MM.1S (cell line): ENCODE results near the gene ZFYVE21.

Experiments
- DNase-seq: peaks from one replicate; pipeline ENCODE4 v3.0.0-alpha.2; 2015
- H2AFZ ChIP-seq: fragments of 300-600 bp; sonication (generic); 2 replicates; pipeline ENCODE4 v1.6.0; 2016; ENCODE audit warnings: antibody characterized with exemption, low read length
- H3F3A ChIP-seq: fragments of 300-600 bp; sonication (generic); 2 replicates; pipeline ENCODE4 v1.6.1; 2016; ENCODE audit warnings: mild to moderate bottlenecking, antibody characterized with exemption, low read length, moderate library complexity, mixed read lengths; ENCODE audit not compliant: insufficient read depth
- H3K27ac ChIP-seq: fragments of 300-600 bp; sonication (generic); 2 replicates; pipeline ENCODE4 v1.5.1; 2016; ENCODE audit warnings: mild to moderate bottlenecking, low read length
- H3K27me3 ChIP-seq: fragments of 300-600 bp; sonication (generic); replicated peaks from 2 replicates; pipeline ENCODE4 v1.6.0; 2016; ENCODE audit warnings: low read length; ENCODE audit not compliant: insufficient read depth
- H3K36me3 ChIP-seq: fragments of 300-600 bp; sonication (generic); replicated peaks from 2 replicates; pipeline ENCODE4 v1.6.1; 2016; ENCODE audit warnings: mild to moderate bottlenecking, low read length, mixed read lengths; ENCODE audit not compliant: insufficient read depth
- H3K4me1 ChIP-seq: fragments of 300-600 bp; sonication (generic); 2 replicates; pipeline ENCODE4 v1.6.1; 2016; ENCODE audit warnings: low read length, mixed read lengths
- H3K4me2 ChIP-seq: fragments of 300-600 bp; sonication (generic); 2 replicates; pipeline ENCODE4 v1.6.0; 2016; ENCODE audit warnings: low read depth, low read length
- H3K4me3 ChIP-seq: fragments of 300-600 bp; sonication (generic); 2 replicates; pipeline ENCODE4 v1.5.1; 2016; ENCODE audit warnings: low read length, mixed read lengths
- H3K79me2 ChIP-seq: fragments of 300-600 bp; sonication (generic); 2 replicates; pipeline ENCODE4 v1.6.1; 2016; ENCODE audit warnings: mixed run types, low read length, mixed read lengths
- H3K9ac ChIP-seq: fragments of 300-600 bp; sonication (generic); 2 replicates; pipeline ENCODE4 v1.6.1; 2016; ENCODE audit warnings: low read length, mixed read lengths
- H3K9me2 ChIP-seq: fragments of 300-600 bp; sonication (generic); replicated peaks from 2 replicates; pipeline ENCODE4 v1.6.1; 2016; ENCODE audit warnings: mild to moderate bottlenecking, low read length, mixed read lengths; ENCODE audit not compliant: insufficient read depth
- H3K9me3 ChIP-seq: fragments of 300-600 bp; sonication (generic); replicated peaks from 2 replicates; pipeline ENCODE4 v1.6.1; 2016; ENCODE audit warnings: mild to moderate bottlenecking, low read length, mixed read lengths; ENCODE audit not compliant: insufficient read depth
- H4K20me1 ChIP-seq: fragments of 300-600 bp; sonication (generic); 2 replicates; pipeline ENCODE4 v1.6.1; 2016; ENCODE audit warnings: mild to moderate bottlenecking, low read length, moderate library complexity, mixed read lengths; ENCODE audit not compliant: insufficient read depth
- EZH2 ChIP-seq: fragments of 300-600 bp; sonication (generic); optimal IDR thresholded peaks from 2 replicates; pipeline ENCODE3; 2017; ENCODE audit warnings: low read depth, mild to moderate bottlenecking, antibody characterized with exemption, low read length, mixed read lengths
- EZH2phosphoT487 ChIP-seq: fragments of 300-600 bp; sonication (generic); IDR thresholded peaks from 2 replicates; pipeline ENCODE4 v1.6.1; 2018; ENCODE audit warnings: antibody characterized with exemption, low read length
- TF ChIP-seq, protein P1 (sequence below): fragments of 300-600 bp; sonication (generic); IDR thresholded peaks from 2 replicates; pipeline ENCODE4 v1.5.1; 2016; ENCODE audit warnings: antibody characterized with exemption, low read length, mixed read lengths

ZFYVE21 gene

DNA sequence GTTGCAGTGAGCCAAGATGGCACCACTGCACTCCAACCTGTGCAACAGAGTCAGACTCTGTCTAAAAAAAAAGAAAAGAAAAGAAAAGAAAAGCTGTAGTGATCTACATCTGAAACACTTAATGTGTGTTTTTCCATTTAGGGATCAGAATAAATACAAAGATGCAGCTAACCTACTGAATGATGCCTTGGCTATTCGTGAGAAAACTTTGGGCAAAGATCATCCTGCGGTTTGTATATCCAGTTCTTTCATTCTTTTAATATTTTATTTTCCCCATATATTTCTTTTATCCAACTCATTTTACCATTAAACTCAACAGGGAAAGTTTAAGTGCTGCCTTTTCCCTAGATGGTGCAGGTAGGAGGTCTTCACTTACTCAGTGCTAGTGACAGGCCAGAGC lies 46.2 kb upstream of the ZFYVE21 start:
- Histone ChIP-seq H3K4me1 (no peaks in the 10 kb centered on the region), H3K9me2 (no peaks in the 10 kb centered on the region), H3K9ac (no peak overlapping the region), H3K27me3 (no peaks in the 10 kb centered on the region), H2AFZ (no peak overlapping the region), H3F3A (no peaks in the 10 kb centered on the region), H3K4me2 (no peak overlapping the region), H3K79me2 (no peaks in the 10 kb centered on the region; the same call in 1 of the 2 replicates), H3K27ac (no peak overlapping the region), H3K4me3 (no peak overlapping the region), H4K20me1 (no peaks in the 10 kb centered on the region), H3K9me3 (no peaks in the 10 kb centered on the region), H3K36me3 (no peaks in the 10 kb centered on the region; the same call in 1 of the 2 replicates)
- no peak for DNase-seq
- TF ChIP-seq EZH2phosphoT487: no peak
- no peak for TF ChIP-seq EZH2
- TF ChIP-seq, protein P1, sequence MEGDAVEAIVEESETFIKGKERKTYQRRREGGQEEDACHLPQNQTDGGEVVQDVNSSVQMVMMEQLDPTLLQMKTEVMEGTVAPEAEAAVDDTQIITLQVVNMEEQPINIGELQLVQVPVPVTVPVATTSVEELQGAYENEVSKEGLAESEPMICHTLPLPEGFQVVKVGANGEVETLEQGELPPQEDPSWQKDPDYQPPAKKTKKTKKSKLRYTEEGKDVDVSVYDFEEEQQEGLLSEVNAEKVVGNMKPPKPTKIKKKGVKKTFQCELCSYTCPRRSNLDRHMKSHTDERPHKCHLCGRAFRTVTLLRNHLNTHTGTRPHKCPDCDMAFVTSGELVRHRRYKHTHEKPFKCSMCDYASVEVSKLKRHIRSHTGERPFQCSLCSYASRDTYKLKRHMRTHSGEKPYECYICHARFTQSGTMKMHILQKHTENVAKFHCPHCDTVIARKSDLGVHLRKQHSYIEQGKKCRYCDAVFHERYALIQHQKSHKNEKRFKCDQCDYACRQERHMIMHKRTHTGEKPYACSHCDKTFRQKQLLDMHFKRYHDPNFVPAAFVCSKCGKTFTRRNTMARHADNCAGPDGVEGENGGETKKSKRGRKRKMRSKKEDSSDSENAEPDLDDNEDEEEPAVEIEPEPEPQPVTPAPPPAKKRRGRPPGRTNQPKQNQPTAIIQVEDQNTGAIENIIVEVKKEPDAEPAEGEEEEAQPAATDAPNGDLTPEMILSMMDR: no peak

DNA sequence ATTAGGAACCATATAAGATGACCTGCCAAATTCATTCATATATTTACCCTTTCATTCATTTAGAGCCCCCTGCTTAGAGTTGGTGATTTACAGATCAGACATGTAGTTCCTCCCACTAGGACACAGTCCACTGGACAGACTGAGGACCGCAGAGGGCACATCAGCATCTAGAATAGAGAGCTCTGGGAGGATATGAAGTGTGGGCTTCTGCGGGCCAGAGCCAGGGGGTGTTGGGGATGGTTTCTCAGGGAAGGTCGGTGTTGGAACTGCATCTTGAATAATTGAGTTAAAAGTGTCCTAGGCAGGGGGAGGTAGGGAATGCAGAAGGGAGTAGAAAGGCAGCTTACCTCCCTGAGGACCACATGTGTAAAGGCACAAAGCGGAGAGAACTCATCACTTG lies 43.7 kb upstream of the ZFYVE21 start:
- Histone ChIP-seq H3F3A (no peaks in the 10 kb centered on the region), H3K79me2 (no peaks in the 10 kb centered on the region; the same call in 1 of the 2 replicates), H4K20me1 (no peaks in the 10 kb centered on the region), H3K4me3 (no peak overlapping the region), H3K36me3 (no peaks in the 10 kb centered on the region; the same call in 1 of the 2 replicates), H3K9me2 (no peaks in the 10 kb centered on the region), H3K9me3 (no peaks in the 10 kb centered on the region), H3K27me3 (no peaks in the 10 kb centered on the region), H3K4me2 (no peak overlapping the region), H3K4me1 (no peaks in the 10 kb centered on the region), H3K9ac (no peak overlapping the region), H3K27ac (no peak overlapping the region), H2AFZ (no peak overlapping the region)
- no peak for TF ChIP-seq EZH2phosphoT487
- TF ChIP-seq, protein P1: no peak
- no peak for TF ChIP-seq EZH2
- DNase-seq: no peak

DNA sequence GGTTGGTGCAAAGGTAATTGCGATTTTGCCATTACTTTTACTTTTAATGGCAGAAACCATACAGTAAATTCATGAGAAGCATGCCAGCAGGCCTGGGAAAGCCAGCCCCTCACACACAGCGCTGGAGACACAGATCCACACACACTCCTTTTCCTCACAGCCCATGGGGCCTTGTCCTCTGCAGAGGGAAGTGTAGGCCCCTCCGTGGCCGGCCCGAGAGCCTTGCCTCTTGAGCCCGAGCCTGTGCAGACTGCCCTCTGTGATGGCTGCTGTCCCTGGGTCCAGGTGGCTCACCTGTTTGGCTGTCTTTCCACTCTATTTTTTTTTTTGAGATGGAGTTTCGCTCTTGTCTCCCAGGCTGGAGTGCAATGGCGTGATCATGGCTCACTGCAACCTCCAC lies 39.7 kb upstream of the ZFYVE21 start:
- Histone ChIP-seq H3F3A (no peaks in the 10 kb centered on the region), H3K4me1 (no peaks in the 10 kb centered on the region), H3K79me2 (no peaks in the 10 kb centered on the region), H3K36me3 (no peaks in the 10 kb centered on the region; the same call in 1 of the 2 replicates), H3K9ac (no peak overlapping the region), H3K4me2 (no peak overlapping the region), H3K9me3 (no peaks in the 10 kb centered on the region), H2AFZ (no peak overlapping the region), H3K27me3 (no peaks in the 10 kb centered on the region), H3K27ac (no peak overlapping the region), H3K9me2 (no peaks in the 10 kb centered on the region), H4K20me1 (no peaks in the 10 kb centered on the region), H3K4me3 (no peak overlapping the region)
- DNase-seq: no peak
- TF ChIP-seq EZH2phosphoT487 (no peak), EZH2 (no peak)
- TF ChIP-seq, protein P1: no peak
